DMS53 (cell line): ENCODE data around the gene FADS3.

Source experiments
- DNase-seq: peaks from one replicate; lab custom pipeline; 2025; lab: John Stamatoyannopoulos, UW

FADS3 gene

GRCh38 chr11:61879152-61879551, 12.2 kb downstream of the FADS3 start:
- DNase-seq, result no peak

- DNase-seq, result no peak
Observed at GRCh38 chr11:61875698-61876097, 15.6 kb downstream of the FADS3 start.

GRCh38 chr11:61874853-61875252, 16.5 kb downstream of the FADS3 start:
- no peak for DNase-seq

GRCh38 chr11:61874377-61874809, 17.0 kb downstream of the FADS3 start:
- DNase-seq, result no peak

GRCh38 chr11:61873588-61874376, 17.6 kb downstream of the FADS3 start:
- no peak for DNase-seq

GRCh38 chr11:61872935-61873565, 18.3 kb downstream of the FADS3 start:
- DNase-seq, result no peak

- peak; percentile 91 for DNase-seq
Observed at GRCh38 chr11:61871158-61871597, 20.2 kb downstream of the FADS3 start.

GRCh38 chr11:61870541-61871031, 20.8 kb downstream of the FADS3 start:
- no peak for DNase-seq

- no peak for DNase-seq
Observed at GRCh38 chr11:61869708-61870451, 21.5 kb downstream of the FADS3 start.

GRCh38 chr11:61869429-61869707, 22.0 kb downstream of the FADS3 start:
- no peak for DNase-seq

- DNase-seq, result no peak
Observed at GRCh38 chr11:61868571-61869428, 22.5 kb downstream of the FADS3 start.

GRCh38 chr11:61866958-61867343, 24.4 kb downstream of the FADS3 start:
- no peak for DNase-seq

- DNase-seq, result no peak
Observed at GRCh38 chr11:61866231-61866957, 25.0 kb downstream of the FADS3 start.

- no peak for DNase-seq
Observed at GRCh38 chr11:61864814-61865775, 26.2 kb downstream of the FADS3 start.

- no peak for DNase-seq
Observed at GRCh38 chr11:61863548-61864081, 27.7 kb downstream of the FADS3 start.

GRCh38 chr11:61862714-61863547, 28.4 kb downstream of the FADS3 start:
- no peak for DNase-seq

GRCh38 chr11:61861634-61862033, 29.7 kb downstream of the FADS3 start:
- DNase-seq, result no peak

GRCh38 chr11:61860054-61860903, 31.1 kb downstream of the FADS3 start:
- DNase-seq, result no peak
